HL-60/S4 treated with retinoic acid at 250 ng/mL for 4 days and 3 days (cell line): Measurements from ENCODE around the gene U2AF1L4.

ENCODE experiments used
- in situ Hi-C: fragments of 300-500 bp; cut with MboI; formaldehyde crosslinking; loops from 2 replicates; pipeline ENCODE4 v1.7.0; 2022; ENCODE audit warnings: low sequenced_read_pairs

The U2AF1L4 gene

DNA sequence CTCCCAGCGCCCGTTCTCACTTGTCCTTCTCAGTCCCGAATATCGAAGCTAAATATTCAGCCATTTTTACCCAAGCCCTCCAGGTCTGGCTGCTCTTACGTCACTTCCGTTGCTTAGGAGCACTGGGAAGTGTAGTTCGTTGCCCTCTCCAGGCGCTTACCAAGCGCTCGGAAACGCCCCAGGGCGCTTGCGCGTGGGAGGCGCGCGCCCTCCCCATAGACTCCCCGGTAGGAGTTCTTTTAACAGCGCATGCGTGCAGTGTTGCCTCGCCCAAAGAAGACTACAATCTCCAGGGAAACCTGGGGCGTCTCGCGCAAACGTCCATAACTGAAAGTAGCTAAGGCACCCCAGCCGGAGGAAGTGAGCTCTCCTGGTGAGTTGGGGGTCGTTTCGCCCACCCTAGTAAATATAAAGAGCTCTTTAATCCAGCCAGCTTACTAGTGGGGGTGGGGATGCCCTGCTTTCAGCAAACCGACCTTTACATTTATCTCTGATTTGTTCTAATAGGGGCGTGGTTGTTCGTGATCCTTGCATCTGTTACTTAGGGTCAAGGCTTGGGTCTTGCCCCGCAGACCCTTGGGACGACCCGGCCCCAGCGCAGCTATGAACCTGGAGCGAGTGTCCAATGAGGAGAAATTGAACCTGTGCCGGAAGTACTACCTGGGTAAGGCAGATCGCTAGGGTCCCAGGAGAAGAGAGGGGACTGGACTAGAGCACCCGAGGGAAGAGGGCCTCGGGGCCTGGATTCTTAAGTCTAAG, at the start of gene U2AF1L4, which contains the start of gene PSENEN:
TSS of gene U2AF1L4 (minus strand) at position 91 of the 759 bp plus-strand sequence. CDS start at position 64, 27 bp downstream.
TSS of gene PSENEN (plus strand) at position 324 of the 759 bp plus-strand sequence. CDS start at position 604, 280 bp downstream.
- in situ Hi-C loops, result no loop called here

DNA sequence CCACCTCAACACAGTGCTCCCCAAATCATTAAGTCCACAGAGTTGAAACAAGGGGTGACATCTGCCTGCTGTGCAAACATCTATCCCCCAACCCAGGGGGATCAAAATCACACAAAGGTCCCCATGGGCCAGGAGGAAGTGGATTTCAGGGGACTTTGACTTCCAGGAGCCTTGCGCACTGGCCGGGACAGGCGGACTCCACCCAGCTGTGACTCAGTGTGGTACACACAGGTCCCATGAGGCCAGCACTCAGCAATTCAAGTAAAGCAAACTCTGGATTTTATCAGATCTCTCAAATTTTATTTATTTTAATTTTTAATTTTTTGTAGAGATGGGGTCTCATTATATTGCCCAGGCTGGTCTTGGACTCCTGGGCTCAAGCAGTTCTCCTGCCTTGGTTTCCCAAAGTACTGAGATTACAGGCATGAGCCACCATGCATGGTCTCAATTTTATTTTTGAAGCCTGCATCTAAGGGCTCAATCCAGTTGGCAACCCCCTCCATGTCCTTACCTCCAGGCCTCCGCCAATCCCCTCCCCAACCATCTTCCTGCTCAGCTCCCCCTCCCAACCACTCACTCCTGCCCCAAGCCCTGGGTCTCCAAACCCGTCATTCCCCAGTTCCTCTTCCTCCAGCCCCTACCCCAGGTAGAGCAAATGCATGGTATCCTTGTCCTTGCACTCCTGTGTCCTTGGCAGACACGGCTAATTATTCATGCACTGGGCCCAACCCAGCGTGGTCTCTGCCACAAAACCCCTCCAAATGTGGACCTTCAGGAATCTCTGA, 48.4 kb upstream of the U2AF1L4 start:
- in situ Hi-C loops, result no loop called here

DNA sequence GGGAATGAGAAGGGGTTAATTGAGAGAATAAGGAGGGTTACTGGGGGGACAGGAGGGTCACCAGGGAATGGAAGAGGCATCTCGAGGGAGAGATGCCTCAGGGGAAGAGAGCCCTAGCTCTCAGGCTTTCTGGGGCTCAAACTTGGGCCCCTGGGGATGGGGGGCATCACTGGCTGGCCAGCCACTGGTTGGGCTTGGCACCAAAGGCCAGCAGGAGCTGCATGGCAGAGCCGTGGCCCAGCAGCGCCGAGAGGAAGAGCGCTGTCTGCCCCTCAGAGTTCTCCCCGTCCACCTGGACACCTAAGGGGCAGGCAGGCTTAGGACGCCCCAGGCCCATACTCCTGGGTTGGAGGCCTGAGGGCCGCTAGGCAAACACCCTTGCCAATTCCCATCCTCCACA, 47.7 kb upstream of the U2AF1L4 start:
- in situ Hi-C loops, result no loop called here

GRCh38 chr19:35792312-35792711, 47.1 kb upstream of the U2AF1L4 start:
- in situ Hi-C loops, result no loop called here

- in situ Hi-C loops, result no loop called here
Observed at GRCh38 chr19:35791814-35792279, 46.6 kb upstream of the U2AF1L4 start.

GRCh38 chr19:35790981-35791813, 46.0 kb upstream of the U2AF1L4 start:
- in situ Hi-C loops, result no loop called here

- in situ Hi-C loops, result no loop called here
Observed at GRCh38 chr19:35789978-35790944, 45.0 kb upstream of the U2AF1L4 start.

DNA sequence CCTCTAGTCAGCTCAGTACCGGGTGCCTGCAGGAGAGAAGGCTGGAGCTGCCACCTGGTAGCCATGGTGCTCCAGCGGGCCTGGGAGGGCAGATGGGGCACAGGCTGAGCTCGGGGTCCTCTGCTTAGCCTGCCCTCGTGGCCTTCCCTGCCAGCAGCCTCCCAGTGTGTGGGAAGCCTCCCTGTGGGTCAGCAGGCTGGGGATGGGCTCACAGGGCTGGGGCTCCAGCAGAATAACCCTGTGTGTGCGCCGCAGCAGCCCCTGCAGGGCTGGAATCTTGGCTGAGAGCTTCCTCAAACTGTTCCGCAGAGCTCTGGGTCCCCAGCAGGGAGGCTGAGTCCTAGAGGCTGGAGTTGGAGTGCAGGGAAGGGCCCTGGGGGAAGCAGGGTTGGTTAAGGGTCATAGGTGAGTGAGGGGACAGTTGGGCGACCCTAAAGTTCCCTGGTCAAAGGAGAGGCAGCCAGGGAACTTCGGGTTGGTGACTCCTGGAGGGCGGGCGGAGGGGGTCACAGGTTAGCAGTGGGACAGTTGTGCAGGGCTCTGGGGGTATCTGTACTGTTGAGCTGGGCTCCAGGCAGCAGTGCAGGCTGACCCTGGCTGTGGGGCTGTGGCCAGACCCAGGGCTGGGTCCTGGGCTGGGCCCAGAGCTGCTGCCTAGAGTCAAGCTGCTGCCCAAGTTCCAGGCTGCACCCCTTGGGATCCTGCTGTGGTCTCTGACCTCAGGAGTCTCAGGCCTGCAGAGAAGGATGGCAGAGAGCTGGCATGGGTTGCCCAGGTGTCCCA, 44.2 kb upstream of the U2AF1L4 start:
- in situ Hi-C loops, result no loop called here

DNA sequence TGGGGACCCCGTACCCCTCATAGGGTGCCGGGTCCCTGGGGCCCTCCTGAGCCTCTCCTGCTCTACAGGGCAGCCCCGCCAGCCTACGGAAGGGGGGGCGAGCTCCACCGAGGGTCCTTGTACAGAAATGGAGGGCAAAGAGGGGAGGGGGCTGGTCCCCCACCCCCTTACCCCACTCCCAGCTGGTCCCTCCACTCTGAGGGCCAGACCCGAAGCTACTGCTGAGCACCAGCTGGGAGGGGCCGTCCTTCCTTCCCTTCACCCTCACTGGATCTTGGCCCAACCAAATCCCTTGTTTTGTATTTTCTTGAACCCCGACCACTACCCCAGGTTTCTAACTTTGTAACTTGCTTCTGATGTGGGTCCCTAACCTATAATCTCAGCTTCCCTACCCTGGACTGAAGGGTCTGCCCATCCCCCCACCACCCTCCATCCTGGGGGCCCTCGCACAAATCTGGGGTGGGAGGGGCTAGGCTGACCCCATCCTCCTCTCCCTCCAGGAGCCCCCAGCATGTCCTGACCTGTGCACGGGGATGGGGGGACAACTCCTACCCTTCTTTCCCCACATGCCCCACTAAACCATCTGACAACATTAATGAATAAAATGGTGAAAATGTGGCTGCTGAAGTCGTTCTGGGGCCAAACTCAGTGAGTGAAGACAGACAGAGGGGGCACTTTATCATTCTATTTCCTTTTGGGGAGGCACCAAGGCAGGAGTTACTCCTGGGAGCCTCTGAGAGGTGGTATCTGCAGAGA, 43.2 kb upstream of the U2AF1L4 start:
- in situ Hi-C loops, result no loop called here

GRCh38 chr19:35787227-35787799, 42.1 kb upstream of the U2AF1L4 start:
- in situ Hi-C loops, result no loop called here

- in situ Hi-C loops, result no loop called here
Observed at GRCh38 chr19:35786299-35787160, 41.3 kb upstream of the U2AF1L4 start.

GRCh38 chr19:35785339-35785627, 40.1 kb upstream of the U2AF1L4 start:
- in situ Hi-C loops, result no loop called here

DNA sequence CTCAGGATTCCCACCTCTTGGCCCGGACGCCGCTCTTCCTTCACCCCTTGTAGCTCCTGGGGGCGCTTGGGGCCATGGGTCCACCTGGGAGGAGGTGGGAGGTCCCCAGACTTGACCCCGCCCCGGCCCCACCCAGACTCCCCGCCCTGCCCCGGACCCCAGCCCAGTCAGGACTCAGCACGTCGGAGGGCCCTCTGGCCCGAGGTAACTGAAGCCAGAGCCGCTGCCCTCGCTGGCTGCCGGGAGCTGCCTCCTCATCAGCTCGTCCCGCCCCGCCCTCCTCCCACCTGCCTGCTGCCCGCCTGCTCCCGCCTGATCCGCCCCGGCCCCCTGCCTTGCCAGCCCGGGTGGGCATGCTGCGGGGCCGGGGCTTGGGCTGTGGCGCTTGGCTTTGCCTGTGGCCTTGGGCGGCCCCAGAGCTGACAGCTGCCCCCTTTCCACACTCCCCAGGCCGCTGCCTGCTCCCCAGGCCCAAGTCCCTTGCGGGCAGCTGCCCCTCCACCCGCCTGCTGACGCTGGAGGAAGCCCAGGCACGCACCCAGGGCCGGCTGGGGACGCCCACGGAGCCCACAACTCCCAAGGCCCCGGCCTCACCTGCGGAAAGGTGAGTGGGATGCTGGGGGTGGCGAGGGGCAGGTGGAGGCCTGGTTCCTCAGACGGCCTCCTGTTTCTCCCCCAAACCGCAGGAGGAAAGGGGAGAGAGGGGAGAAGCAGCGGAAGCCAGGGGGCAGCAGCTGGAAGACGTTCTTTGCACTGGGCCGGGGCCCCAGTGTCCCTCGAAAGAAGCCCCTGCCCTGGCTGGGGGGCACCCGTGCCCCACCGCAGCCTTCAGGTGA, 39.5 kb upstream of the U2AF1L4 start:
- in situ Hi-C loops, result no loop called here

DNA sequence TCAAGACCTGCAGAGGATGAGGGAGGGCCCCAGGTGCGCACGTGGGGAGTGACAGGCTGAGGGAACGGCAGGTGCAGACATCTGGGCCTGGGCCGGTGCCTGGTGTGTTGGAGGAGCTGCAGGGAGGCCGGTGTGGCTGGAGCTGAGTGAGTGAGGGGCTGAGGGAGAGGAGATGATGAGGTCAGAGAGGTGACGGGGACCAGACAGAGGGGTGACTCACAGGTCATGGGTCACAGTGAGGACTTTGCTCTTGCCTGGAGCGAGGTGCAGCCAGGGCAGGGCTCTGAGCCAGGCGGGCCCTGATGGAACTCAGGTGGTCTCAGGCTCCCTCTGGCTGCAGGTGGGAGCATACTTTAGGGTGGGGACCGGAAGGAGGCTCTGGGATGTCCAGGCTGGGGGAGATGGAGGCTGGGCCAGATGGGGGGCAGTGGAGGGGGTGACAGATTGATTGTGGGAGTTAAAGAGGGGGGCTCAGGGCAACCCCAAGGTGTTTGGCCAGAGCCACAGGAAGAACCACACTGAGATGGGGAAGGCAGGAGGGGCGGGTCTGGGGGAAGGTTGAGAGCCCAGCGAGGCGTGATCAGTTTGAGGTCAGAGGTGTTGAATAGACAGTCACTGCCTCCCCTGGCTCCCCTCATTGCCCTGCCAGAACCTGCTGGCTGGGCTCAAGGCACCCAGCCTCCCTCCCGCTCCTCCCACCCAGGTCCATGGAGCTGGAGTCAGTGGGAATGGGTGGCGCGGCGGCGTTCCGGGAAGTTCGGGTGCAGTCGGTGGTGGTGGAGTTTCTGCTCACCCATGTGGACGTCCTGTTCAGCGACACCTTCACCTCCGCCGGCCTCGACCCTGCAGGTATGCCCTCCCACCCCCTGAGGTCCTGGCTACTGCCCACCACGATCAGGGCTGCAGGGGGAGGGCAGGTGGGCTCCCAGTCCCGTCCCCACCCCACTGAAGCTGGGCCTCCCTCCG, 38.5 kb upstream of the U2AF1L4 start:
- in situ Hi-C loops, result no loop called here

DNA sequence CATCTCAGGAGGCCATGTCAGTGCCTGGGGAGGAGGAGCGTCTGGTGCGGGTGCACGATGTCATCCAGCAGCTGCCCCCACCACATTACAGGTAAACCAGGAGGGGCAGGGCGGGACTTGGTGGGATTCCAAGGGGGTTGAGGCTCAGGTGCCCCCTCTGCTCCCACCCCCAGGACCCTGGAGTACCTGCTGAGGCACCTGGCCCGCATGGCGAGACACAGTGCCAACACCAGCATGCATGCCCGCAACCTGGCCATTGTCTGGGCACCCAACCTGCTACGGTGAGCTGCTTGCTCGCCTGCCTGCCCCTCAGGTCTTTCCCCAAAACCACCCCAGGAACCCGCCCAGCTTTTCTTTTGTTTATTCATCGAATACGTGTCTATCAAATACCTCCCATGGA, 37.4 kb upstream of the U2AF1L4 start:
- in situ Hi-C loops, result no loop called here
